GM12873 (cell line): Measurements from ENCODE around the gene EFL1.

Source experiments
- TF ChIP-seq, protein P1 (sequence below): IDR thresholded peaks from 2 replicates; pipeline ENCODE4 v1.5.1; 2012; ENCODE audit warnings: low read depth, mild to moderate bottlenecking, moderate library complexity, low read length, control low read depth; ENCODE audit not compliant: insufficient read depth; ENCODE audit errors: missing control alignments

Gene EFL1

DNA sequence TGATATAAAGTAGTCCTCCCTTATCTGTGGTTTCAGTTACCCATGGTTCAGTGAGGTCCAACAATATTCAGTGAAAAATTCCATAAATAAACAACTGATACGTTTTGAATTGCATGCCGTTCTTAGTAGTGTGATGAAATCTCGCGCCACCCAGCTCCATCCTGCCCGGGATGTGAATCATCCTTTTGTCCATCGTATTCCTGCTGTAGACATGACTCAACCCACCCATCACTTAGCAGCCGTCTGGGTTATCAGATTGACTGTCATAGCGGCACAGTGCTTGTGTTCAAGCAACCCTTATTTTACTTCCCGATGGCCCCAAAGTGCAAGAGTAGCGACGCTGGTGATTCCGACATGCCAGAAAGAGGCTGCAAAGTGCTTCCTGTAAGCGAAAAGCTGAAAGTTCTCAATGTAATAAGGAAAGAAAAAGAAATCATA lies 168.7 kb downstream of the EFL1 start:
- TF ChIP-seq, protein P1, sequence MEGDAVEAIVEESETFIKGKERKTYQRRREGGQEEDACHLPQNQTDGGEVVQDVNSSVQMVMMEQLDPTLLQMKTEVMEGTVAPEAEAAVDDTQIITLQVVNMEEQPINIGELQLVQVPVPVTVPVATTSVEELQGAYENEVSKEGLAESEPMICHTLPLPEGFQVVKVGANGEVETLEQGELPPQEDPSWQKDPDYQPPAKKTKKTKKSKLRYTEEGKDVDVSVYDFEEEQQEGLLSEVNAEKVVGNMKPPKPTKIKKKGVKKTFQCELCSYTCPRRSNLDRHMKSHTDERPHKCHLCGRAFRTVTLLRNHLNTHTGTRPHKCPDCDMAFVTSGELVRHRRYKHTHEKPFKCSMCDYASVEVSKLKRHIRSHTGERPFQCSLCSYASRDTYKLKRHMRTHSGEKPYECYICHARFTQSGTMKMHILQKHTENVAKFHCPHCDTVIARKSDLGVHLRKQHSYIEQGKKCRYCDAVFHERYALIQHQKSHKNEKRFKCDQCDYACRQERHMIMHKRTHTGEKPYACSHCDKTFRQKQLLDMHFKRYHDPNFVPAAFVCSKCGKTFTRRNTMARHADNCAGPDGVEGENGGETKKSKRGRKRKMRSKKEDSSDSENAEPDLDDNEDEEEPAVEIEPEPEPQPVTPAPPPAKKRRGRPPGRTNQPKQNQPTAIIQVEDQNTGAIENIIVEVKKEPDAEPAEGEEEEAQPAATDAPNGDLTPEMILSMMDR, result no peak

DNA sequence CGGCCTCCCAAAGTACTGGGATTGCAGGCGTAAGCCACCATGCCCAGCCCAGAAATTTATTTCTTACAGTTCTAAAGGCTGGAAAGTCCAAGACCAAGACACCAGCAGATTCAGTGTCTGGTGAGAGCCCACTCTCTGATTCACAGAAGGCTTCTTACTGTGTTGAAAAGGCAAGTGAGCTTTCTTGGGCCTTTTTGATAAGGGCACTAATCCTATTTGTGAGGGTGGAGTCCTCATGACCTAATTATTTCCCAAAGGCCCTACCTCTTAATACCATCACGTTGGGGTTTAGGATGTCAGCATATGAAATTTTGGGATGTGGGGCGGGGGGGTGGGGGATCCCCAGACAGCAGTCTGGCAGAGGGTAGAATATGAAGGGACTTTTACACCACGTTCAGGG lies 169.2 kb downstream of the EFL1 start:
- TF ChIP-seq, protein P1, result no peak

GRCh38 chr15:82091636-82092140 lies 170.8 kb downstream of the EFL1 start:
- TF ChIP-seq, protein P1, result no peak

DNA sequence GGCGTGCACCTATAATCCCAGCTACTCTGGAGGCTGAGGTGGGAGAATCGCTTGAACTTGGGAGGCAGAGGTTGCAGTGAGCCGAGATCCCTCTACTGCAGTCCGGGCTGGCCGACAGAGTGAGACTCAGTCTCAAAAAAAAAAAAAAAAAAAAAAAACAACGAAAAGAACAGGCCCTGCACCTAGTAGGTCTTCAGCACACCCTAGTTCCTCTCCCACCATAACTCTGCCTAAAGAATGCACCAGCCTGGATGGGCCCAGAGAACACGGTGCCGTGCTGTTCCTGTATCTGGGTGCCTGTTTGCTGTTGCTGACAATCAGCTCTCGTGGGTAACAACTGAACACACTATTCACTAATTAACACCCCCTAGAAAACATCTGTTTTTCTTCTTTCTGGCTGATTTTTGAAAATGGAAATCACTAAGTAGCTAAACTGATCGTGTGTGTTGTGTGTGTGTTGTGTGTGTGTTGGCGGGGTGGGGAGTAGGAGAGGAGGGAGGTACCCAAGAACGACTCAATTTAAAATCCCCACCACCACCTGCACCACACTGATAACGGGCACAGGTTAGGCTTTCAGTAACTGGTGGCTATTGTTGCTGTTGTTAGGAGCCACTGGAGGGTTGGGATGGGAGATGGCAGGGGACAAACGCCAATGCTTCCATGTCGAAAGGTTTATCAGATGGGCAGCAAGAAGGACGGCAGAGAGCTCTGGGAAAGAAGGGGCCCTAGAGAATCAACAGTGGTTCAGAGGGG lies 176.1 kb downstream of the EFL1 start:
- TF ChIP-seq, protein P1, result no peak

GRCh38 chr15:82081914-82082762 lies 180.4 kb downstream of the EFL1 start:
- TF ChIP-seq, protein P1, result no peak

- TF ChIP-seq, protein P1, result no peak
These were observed 181.8 kb downstream of the EFL1 start for GRCh38 chr15:82080774-82081173.
